ENCODE measurements around the gene IL36G. TPM values are rescaled to one million over a fixed set of nuclear protein-coding genes. Genes with fewer than 3 reads are reported as not detected.

The IL36G gene
- total RNA-seq, 4 donors from 2014 or later, result 13.4 to 28.8 (median 17.1) TPM

- no peak for TF ChIP-seq EP300 (IDR thresholded peaks at IDR 0.05)
- no peak for TF ChIP-seq POLR2A (IDR thresholded peaks at IDR 0.05)
- TF ChIP-seq POLR2AphosphoS5 (IDR thresholded peaks at IDR 0.05), result no peak
- TF ChIP-seq, protein P1, sequence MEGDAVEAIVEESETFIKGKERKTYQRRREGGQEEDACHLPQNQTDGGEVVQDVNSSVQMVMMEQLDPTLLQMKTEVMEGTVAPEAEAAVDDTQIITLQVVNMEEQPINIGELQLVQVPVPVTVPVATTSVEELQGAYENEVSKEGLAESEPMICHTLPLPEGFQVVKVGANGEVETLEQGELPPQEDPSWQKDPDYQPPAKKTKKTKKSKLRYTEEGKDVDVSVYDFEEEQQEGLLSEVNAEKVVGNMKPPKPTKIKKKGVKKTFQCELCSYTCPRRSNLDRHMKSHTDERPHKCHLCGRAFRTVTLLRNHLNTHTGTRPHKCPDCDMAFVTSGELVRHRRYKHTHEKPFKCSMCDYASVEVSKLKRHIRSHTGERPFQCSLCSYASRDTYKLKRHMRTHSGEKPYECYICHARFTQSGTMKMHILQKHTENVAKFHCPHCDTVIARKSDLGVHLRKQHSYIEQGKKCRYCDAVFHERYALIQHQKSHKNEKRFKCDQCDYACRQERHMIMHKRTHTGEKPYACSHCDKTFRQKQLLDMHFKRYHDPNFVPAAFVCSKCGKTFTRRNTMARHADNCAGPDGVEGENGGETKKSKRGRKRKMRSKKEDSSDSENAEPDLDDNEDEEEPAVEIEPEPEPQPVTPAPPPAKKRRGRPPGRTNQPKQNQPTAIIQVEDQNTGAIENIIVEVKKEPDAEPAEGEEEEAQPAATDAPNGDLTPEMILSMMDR (IDR thresholded peaks at IDR 0.05), result no peak
- Histone ChIP-seq H3K4me1 (no peaks in the 10 kb centered on the region), H3K27ac (no peak overlapping the region), H3K27me3 (no peaks in the 10 kb centered on the region), H3K4me3 (no peak overlapping the region), H3K9me3 (peaks cover 3% of the 10 kb centered on the region), H3K36me3 (no peaks in the 10 kb centered on the region)
- DNase-seq (ENCODE audit: low spot score in 2 of 2), result no peak
- WGBS, result 85% methylated on average over 1 of the region's 1 CpG
These were observed 19.3 kb downstream of the IL36G start for GRCh38 chr2:112997151-112997550.

- WGBS, result 87% methylated on average over 1 of the region's 1 CpG
- TF ChIP-seq POLR2A (IDR thresholded peaks at IDR 0.05), result no peak
- TF ChIP-seq, protein P1 (IDR thresholded peaks at IDR 0.05), result no peak
- TF ChIP-seq POLR2AphosphoS5 (IDR thresholded peaks at IDR 0.05), result no peak
- no peak for TF ChIP-seq EP300 (IDR thresholded peaks at IDR 0.05)
- Histone ChIP-seq H3K36me3 (no peaks in the 10 kb centered on the region), H3K27me3 (no peaks in the 10 kb centered on the region), H3K4me1 (no peaks in the 10 kb centered on the region), H3K9me3 (no peaks in the 10 kb centered on the region), H3K27ac (no peak overlapping the region), H3K4me3 (no peak overlapping the region)
- DNase-seq (ENCODE audit: low spot score in 2 of 2), result no peak
These were observed 22.6 kb downstream of the IL36G start for GRCh38 chr2:113000436-113000835.

GRCh38 chr2:113002677-113003076 lies 24.9 kb downstream of the IL36G start:
- Histone ChIP-seq H3K4me3 (no peak overlapping the region), H3K27me3 (no peaks in the 10 kb centered on the region), H3K27ac (no peak overlapping the region), H3K4me1 (no peaks in the 10 kb centered on the region), H3K36me3 (no peaks in the 10 kb centered on the region), H3K9me3 (no peaks in the 10 kb centered on the region)
- no peak for DNase-seq (ENCODE audit: low spot score in 2 of 2)
- TF ChIP-seq POLR2A (IDR thresholded peaks at IDR 0.05) (no peak), EP300 (IDR thresholded peaks at IDR 0.05) (no peak), POLR2AphosphoS5 (IDR thresholded peaks at IDR 0.05) (no peak)
- TF ChIP-seq, protein P1 (IDR thresholded peaks at IDR 0.05), result no peak
- 84% methylated on average over 2 of the region's 2 CpGs for WGBS

DNA sequence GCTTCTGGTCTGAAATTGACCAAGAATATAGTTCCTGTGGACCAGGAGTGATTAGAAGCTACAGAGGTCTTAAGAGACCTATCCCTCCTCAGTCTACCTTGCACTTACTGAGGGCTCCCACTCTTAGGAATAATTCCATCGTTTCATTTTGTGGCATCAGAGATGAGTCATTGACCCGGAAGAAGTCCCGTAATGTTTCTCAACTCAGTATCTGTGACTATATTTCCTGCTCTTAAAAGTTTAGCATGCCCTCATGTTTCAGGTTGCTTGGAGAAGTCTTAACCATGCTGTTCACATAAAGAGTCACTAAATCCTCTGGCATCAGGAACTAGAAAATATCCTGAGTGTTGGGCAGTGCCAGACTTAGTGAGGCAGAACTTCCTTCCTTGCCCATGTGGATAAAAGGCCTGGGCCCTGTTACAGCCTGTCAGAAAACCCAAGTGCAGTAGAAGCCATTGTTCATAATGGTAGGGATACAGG lies 27.3 kb downstream of the IL36G start, which contains the start of gene IL36A:
IL36A (plus strand) TSS at position 430 of the 480 bp plus-strand sequence. CDS start 413 bp downstream, outside the sequence.
- Histone ChIP-seq H3K4me1 (no peaks in the 10 kb centered on the region), H3K4me3 (no peak within 1 kb of the TSS), H3K27ac (no peak within 1 kb of the TSS), H3K9me3 (no peaks in the 10 kb centered on the region), H3K36me3 (no peaks in the 10 kb centered on the region), H3K27me3 (no peaks in the 10 kb centered on the region)
- TF ChIP-seq EP300 (IDR thresholded peaks at IDR 0.05), result no peak
- DNase-seq (ENCODE audit: low spot score in 2 of 2), result no peak
- WGBS, result 87% methylated on average over 3 of the region's 3 CpGs

- no peaks in the 10 kb centered on the region for H3K36me3 ChIP-seq
These were observed 29.4 kb downstream of the IL36G start for GRCh38 chr2:113007250-113007649.

More at GRCh38 chr2:113007250-113007649, 29.4 kb downstream of the IL36G start:
- H3K9me3 ChIP-seq, result no peaks in the 10 kb centered on the region
- no peaks in the 10 kb centered on the region for H3K4me1 ChIP-seq
- no peak for DNase-seq (ENCODE audit: low spot score in 2 of 2)
- no peak overlapping the region for H3K4me3 ChIP-seq
- 80% methylated on average over 1 of the region's 1 CpG for WGBS
- H3K27me3 ChIP-seq, result no peaks in the 10 kb centered on the region
- TF ChIP-seq, protein P1 (IDR thresholded peaks at IDR 0.05), result no peak
- TF ChIP-seq POLR2AphosphoS5 (IDR thresholded peaks at IDR 0.05), result no peak
- TF ChIP-seq EP300 (IDR thresholded peaks at IDR 0.05), result no peak
- TF ChIP-seq POLR2A (IDR thresholded peaks at IDR 0.05), result no peak
- no peak overlapping the region for H3K27ac ChIP-seq
